Placental pericyte (primary cell): ENCODE results near the gene FGF4. TPM values are rescaled to one million over a fixed set of nuclear protein-coding genes. Genes with fewer than 3 reads are reported as not detected.

ENCODE experiments used
- total RNA-seq: library from RNA; depleted of rRNA; stranded (reverse); fragments of >200 nt; gene quantifications from 2 replicates; pipeline ENCODE4 v1.2.3, GENCODE V29; 2012

The FGF4 gene, protein sequence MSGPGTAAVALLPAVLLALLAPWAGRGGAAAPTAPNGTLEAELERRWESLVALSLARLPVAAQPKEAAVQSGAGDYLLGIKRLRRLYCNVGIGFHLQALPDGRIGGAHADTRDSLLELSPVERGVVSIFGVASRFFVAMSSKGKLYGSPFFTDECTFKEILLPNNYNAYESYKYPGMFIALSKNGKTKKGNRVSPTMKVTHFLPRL
- total RNA-seq: not detected in 2 replicates

DNA sequence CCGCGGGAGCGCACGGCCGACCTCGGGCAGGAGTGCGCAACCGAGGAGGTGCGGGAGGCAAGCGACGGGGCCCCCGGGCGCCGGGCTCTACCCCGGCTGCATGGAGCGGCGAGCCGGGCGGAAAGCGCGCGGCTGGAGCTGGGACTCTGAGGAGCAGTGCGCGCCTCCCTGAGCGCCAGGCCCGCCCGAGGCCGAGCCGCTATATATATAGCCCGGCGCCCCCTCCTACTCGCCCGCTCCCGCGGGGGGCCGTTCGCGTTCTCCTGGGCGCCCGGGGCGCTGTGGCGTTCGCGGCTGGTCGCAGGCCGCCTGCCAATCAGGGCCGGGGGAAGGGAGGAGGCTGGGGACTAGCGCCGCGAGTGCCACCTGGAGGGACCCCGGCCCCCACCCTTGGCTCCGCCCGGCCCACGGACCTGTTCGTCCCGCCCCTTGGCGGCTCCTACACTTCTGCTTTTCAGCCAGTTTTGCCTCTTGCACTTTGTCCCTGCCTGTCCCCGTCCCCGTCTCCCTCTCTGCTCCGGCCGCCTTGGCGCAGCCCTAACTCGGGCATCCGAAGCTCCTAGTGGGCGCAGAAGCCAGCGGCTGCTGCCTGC, at the start of gene FGF4:
FGF4 (minus strand) TSS at position 179 of the 593 bp plus-strand sequence. CDS start 257 bp downstream, outside the sequence.

DNA sequence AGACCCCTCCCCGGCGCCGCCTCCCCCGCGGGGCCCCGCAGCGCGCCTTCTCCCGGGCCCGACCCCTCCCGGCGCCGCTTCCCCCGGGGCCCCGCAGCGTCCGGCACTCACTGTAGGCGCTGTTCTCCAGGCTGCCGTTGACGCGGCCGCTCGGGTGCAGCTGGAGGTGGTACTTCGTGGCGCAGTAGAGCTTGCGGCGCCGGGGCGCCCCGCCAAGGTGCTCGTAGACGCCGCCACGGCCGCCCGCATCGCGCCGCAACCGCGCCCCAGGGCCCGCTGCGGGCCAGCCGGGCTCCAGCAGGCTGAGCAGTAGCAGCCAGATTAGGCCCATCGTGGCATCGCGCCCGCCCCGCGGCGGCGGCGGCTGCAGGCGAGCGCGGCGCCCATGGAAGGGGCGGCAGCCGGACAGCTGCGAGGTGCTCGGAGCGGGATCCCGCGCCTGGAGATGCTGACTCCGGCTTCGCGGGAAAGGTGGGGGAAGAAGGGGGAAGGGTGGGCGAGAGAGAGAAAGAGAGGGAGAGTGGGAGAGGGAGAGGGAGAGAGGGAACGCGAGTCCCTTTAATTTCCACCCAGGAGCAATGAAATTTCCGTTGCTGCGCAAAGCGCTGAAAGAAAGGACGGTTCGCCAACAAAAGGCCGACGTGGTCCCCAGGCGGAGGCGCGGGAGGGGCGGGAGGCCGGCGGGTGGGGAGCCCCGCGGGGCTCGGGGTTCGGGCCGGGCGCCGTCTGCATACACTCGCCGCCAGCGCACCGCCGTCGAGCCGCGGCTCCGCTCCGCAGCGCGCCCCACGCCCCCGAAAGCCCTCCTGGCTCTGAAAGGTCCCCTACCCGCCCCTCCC, 43.7 kb upstream of the FGF4 start, which contains the start of gene FGF3:
FGF3 (minus strand) TSS at position 814 of the 839 bp plus-strand sequence; CDS start at position 331, 483 bp downstream.

Other genes starting within 250 kb of the FGF4 start
- 247 and 2,138 TPM in 2 replicates for gene CCND1, start 134.2 kb downstream of the FGF4 start, total RNA-seq
- gene LTO1, start 100.0 kb downstream of the FGF4 start, total RNA-seq: 23.6 and 32.6 TPM in 2 replicates
- gene FGF19, start 71.3 kb downstream of the FGF4 start, total RNA-seq: not detected in 2 replicates
- gene FGF3, start 44.1 kb upstream of the FGF4 start, total RNA-seq: not detected in 2 replicates